Right lobe of liver (tissue), 6 donors: Measurements from ENCODE around the gene CTNNB1. TPM values are rescaled to one million over a fixed set of nuclear protein-coding genes. Genes with fewer than 3 reads are reported as not detected.

Source experiments
- ATAC-seq, 4 donors: fragments of 200-7000 bp; cut with Tn5 transposase; one replicate each; pipeline ENCODE4 v1.9.1; 2020; ENCODE audit warnings: mild to moderate bottlenecking in 4 of 4, moderate library complexity in 4 of 4
- DNase-seq, 3 donors: peaks; one replicate each; pipeline ENCODE4 v3.0.0-alpha.2; 2020
- H3K27ac ChIP-seq, 3 donors: fragments of 200-600 bp; one replicate each; pipeline ENCODE4 v1.8.0; 2022
- H3K27me3 ChIP-seq, 2 donors: fragments of 200-600 bp; one replicate each; pipeline ENCODE4 v1.8.0; 2022
- H3K36me3 ChIP-seq, 4 donors: fragments of 200-600 bp; sonication (generic) in 1 of 4; one replicate each; pipeline versions ENCODE4 v1.5.1 to v1.8.0; 2017 to 2022; ENCODE audit warnings: control low read depth in 1 of 4
- H3K4me1 ChIP-seq, 4 donors: fragments of 200-600 bp; sonication (generic) in 1 of 4; one replicate each; pipeline versions ENCODE4 v1.5.1 to v1.8.0; 2017 to 2022; ENCODE audit warnings: control low read depth in 1 of 4
- H3K4me3 ChIP-seq, 3 donors: fragments of 200-600 bp; one replicate each; pipeline ENCODE4 v1.8.0; 2022
- H3K9me3 ChIP-seq, 4 donors: fragments of 200-600 bp; sonication (generic) in 1 of 4; one replicate each; pipeline versions ENCODE4 v1.5.1 to v1.8.0; 2017 to 2022; ENCODE audit warnings: control low read depth in 1 of 4
- CTCF ChIP-seq, 4 donors: fragments of 200-600 bp in 3 of 4; fragments of 450-650 bp in 1 of 4; IDR thresholded peaks; one replicate each; pipeline versions ENCODE4 v1.5.1 to v1.8.0; 2016 to 2022; ENCODE audit warnings: antibody characterized with exemption in 4 of 4, mild to moderate bottlenecking in 2 of 4
- POLR2A ChIP-seq: fragments of 450-650 bp; IDR thresholded peaks from one replicate; pipeline ENCODE4 v1.6.1; 2017; ENCODE audit warnings: antibody characterized with exemption, mild to moderate bottlenecking
- WGBS: methylation state at CpG from one replicate; pipeline ENCODE4 v1.1.6; 2018; ENCODE audit warnings: low coverage, low lambda C conversion rate; ENCODE audit not compliant: insufficient coverage; ENCODE audit errors: missing lambda C conversion rate; 5-methylcytosine and 5-hydroxymethylcytosine counted together
- intact Hi-C, 2 donors: fragments of 100-400 bp; cut with DNase I; formaldehyde crosslinking; loops; one replicate each; pipeline versions ENCODE4 v1.11.2 to v1.14.1; 2022
- total RNA-seq, 6 experiments: library from RNA; depleted of rRNA in 2 of 6; stranded (reverse); fragments of >200 nt in 2 of 6; fragmentation: NEBNext Ultra II Directional in 3 of 6; extraction: Animal tissue kit (Norgen Biotek cat#: 25700) in 3 of 6; gene quantifications; one replicate each; pipeline versions ENCODE4 v1.1.0 to v1.2.4, GENCODE V29; 2016 to 2023
- donor health status: DM: no; HTN: yes; CAD: no.
- donor health status: DM: no; HTN: no; CAD: no.
- donor health status: DM: no; HTN: no; CAD: no.
- donor health status: DM: no; HTN: yes; CAD: no.
- donor health status: DM: no; HTN: yes; CAD: no.

Gene CTNNB1
- total RNA-seq, 6 experiments from 2014 or later, result 107 to 160 (median 138) TPM

DNA sequence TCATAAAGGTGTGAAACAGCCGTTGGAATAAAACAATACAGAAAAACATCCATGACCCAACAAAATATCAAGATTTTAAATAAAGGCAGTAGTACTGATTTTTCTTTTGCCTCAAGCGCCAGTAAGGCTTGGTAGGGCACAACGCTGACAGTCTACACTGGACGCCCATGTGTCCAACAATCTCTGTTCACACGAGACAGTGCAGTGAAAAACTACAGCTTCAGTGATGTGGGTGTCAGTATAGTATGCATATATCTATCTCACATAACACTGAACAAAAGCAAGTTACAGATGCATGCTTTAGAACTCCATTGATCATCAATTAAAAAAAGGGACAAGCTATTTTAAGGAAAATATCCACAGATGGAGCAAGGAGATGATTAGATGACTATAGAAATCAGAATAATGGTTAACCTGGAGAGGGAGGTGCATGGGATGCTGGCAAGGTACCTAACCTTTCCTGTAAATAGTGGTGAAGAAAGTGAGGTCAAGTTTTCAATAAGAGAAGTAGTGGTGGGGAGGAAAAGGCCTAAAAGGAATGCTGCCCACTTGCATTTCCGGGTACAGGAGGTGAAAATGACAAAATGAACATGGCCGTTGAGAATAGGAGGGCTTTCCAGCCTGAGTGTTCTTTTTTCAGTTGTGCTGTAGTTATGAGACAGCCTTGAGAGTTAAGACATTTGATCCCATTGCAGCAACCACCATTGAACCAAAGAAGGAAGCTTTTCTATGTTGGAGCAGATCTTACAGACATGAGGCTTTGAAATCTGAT is 42.7 kb downstream of the CTNNB1 start:
- no peak overlapping the region for H3K27ac ChIP-seq
- peaks cover 0 to 47% (median 28%) of the 10 kb centered on the region in 4 donors for H3K36me3 ChIP-seq
- no peak for DNase-seq
- no peaks in the 10 kb centered on the region for H3K27me3 ChIP-seq
- intact Hi-C loops, result no loop called here
- no peak for TF ChIP-seq CTCF (IDR thresholded peaks at IDR 0.05)
- no peak for TF ChIP-seq POLR2A
- no peak overlapping the region for H3K4me3 ChIP-seq
- WGBS, result 85% methylated on average over 6 of the region's 7 CpGs
- no peaks in the 10 kb centered on the region for H3K4me1 ChIP-seq
- H3K9me3 ChIP-seq, result no peaks in the 10 kb centered on the region
- ATAC-seq, result no peak

GRCh38 chr3:41243183-41243582 is 43.9 kb downstream of the CTNNB1 start:
- no peak for TF ChIP-seq CTCF (IDR thresholded peaks at IDR 0.05)
- no peak for TF ChIP-seq POLR2A
- no peaks in the 10 kb centered on the region for H3K4me1 ChIP-seq
- WGBS, result 79% methylated on average over 2 of the region's 2 CpGs
- H3K27ac ChIP-seq, result no peak overlapping the region
- no peaks in the 10 kb centered on the region for H3K27me3 ChIP-seq
- DNase-seq (no peak), ATAC-seq (no peak)
- peaks cover 0 to 35% (median 18%) of the 10 kb centered on the region in 4 donors for H3K36me3 ChIP-seq
- H3K9me3 ChIP-seq, result no peaks in the 10 kb centered on the region
- no peak overlapping the region for H3K4me3 ChIP-seq
- intact Hi-C loops, result no loop called here

DNA sequence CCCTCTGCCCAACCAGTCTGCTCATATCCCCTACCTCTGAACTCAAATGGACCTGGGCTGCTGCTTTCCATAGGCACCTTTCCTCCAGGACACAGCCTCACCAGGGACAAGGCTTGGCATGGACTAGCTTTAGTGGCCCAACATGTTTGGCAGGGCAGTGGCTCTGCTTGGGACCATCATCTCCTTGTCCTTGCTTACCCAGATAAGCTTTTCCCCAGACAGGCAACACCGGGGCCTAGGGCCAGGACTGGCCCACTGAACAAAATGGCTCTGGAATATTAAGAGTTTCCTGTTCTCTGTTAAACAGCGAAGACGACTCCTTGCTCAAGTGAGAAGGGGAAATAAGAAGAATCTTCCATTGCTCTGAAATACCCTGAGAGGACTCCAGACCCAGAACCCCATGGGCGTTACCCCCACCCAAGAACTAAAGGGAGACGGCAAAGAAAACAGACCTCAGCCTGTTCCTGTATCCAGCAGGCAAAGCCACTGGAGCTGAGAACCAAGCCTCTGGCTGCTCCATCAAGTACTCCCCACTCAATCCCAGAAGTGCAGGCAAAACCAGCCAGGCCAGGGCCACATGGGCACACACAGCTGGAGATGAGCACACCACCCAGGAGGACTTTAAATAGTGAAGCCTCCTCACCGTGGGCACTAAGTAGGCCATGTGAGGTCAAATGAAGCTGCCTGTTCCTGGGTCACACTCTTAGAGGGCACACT is 45.5 kb downstream of the CTNNB1 start:
- TF ChIP-seq CTCF (IDR thresholded peaks at IDR 0.05) (no peak), POLR2A (no peak)
- DNase-seq (no peak), ATAC-seq (peak in 1 of 4 donors; percentile 17)
- Histone ChIP-seq H3K4me3 (no peak overlapping the region), H3K9me3 (no peaks in the 10 kb centered on the region), H3K27ac (no peak overlapping the region), H3K4me1 (no peaks in the 10 kb centered on the region), H3K27me3 (no peaks in the 10 kb centered on the region), H3K36me3 (peaks cover 0 to 19% (median 9%) of the 10 kb centered on the region in 4 donors)
- intact Hi-C loops, result no loop called here
- 86% methylated on average over 4 of the region's 6 CpGs for WGBS

DNA sequence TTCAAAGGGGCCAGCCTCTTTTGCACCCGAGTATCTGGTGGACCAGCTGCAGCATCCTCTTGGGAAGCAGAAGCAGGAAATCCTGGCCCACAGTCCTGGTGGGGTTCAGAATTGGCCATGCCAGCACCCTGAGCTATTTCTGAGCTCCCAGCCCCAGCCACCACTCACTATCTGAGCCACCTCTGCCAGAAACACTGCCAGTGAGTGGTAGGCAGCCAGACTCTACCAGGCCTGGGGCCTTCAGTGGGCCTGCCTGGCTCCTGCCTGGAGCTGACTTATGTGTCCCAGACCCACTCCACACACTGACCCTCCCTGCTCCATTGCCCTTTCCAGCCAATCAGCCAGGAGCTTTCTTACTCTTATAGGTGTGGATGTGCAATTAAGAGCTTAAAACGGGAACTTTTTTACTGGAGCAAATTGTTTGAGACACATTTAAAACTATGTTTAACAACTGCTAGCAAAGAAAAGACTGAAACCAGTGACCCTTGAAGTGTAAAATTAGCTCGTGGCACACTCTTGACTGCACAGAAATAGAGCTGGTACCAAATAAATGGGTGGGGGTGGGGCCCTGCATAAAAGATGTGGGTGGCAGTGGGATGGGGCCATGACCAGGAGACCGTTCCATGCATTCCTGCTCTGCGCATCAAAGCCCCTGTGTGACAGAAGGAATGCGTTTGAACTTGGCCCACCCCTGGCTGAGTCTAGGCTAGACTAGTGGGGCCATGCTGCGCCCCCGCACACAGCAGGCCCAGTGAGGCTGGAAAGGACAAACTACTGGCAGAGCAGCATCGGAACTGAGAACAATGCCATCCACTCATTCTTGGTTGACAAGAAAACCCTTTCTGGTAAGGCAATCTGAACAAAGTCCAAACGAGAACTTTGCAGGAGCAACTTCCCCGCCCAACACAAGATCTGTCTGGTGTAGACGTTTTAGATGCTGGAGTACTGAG is 48.0 kb downstream of the CTNNB1 start:
- DNase-seq (no peak), ATAC-seq (no peak)
- WGBS, result 95% methylated on average over 9 of the region's 12 CpGs
- Histone ChIP-seq H3K4me3 (no peak overlapping the region), H3K36me3 (no peaks in the 10 kb centered on the region), H3K4me1 (no peaks in the 10 kb centered on the region), H3K27me3 (no peaks in the 10 kb centered on the region), H3K27ac (no peak overlapping the region), H3K9me3 (no peaks in the 10 kb centered on the region)
- intact Hi-C loops, result no loop called here
- no peak for TF ChIP-seq POLR2A
- TF ChIP-seq CTCF (IDR thresholded peaks at IDR 0.05), result no peak
